Right lobe of liver (tissue), 6 donors: ENCODE results near the gene LIN52. TPM values are rescaled to one million over a fixed set of nuclear protein-coding genes. Genes with fewer than 3 reads are reported as not detected.

Source experiments
- ATAC-seq, 4 donors: fragments of 200-7000 bp; cut with Tn5 transposase; one replicate each; pipeline ENCODE4 v1.9.1; 2020; ENCODE audit warnings: mild to moderate bottlenecking in 4 of 4, moderate library complexity in 4 of 4
- DNase-seq, 3 donors: peaks; one replicate each; pipeline ENCODE4 v3.0.0-alpha.2; 2020
- H3K27ac ChIP-seq, 3 donors: fragments of 200-600 bp; one replicate each; pipeline ENCODE4 v1.8.0; 2022
- H3K27me3 ChIP-seq, 2 donors: fragments of 200-600 bp; one replicate each; pipeline ENCODE4 v1.8.0; 2022
- H3K36me3 ChIP-seq, 4 donors: fragments of 200-600 bp; sonication (generic) in 1 of 4; one replicate each; pipeline versions ENCODE4 v1.5.1 to v1.8.0; 2017 to 2022; ENCODE audit warnings: control low read depth in 1 of 4
- H3K4me1 ChIP-seq, 4 donors: fragments of 200-600 bp; sonication (generic) in 1 of 4; one replicate each; pipeline versions ENCODE4 v1.5.1 to v1.8.0; 2017 to 2022; ENCODE audit warnings: control low read depth in 1 of 4
- H3K4me3 ChIP-seq, 3 donors: fragments of 200-600 bp; one replicate each; pipeline ENCODE4 v1.8.0; 2022
- H3K9me3 ChIP-seq, 4 donors: fragments of 200-600 bp; sonication (generic) in 1 of 4; one replicate each; pipeline versions ENCODE4 v1.5.1 to v1.8.0; 2017 to 2022; ENCODE audit warnings: control low read depth in 1 of 4
- POLR2A ChIP-seq: fragments of 450-650 bp; IDR thresholded peaks from one replicate; pipeline ENCODE4 v1.6.1; 2017; ENCODE audit warnings: antibody characterized with exemption, mild to moderate bottlenecking
- WGBS: methylation state at CpG from one replicate; pipeline ENCODE4 v1.1.6; 2018; ENCODE audit warnings: low coverage, low lambda C conversion rate; ENCODE audit not compliant: insufficient coverage; ENCODE audit errors: missing lambda C conversion rate; 5-methylcytosine and 5-hydroxymethylcytosine counted together
- intact Hi-C, 2 donors: fragments of 100-400 bp; cut with DNase I; formaldehyde crosslinking; loops; one replicate each; pipeline versions ENCODE4 v1.11.2 to v1.14.1; 2022
- total RNA-seq, 6 experiments: library from RNA; depleted of rRNA in 2 of 6; stranded (reverse); fragments of >200 nt in 2 of 6; fragmentation: NEBNext Ultra II Directional in 3 of 6; extraction: Animal tissue kit (Norgen Biotek cat#: 25700) in 3 of 6; gene quantifications; one replicate each; pipeline versions ENCODE4 v1.1.0 to v1.2.4, GENCODE V29; 2016 to 2023
- TF ChIP-seq, protein P1 (sequence below), 4 donors: fragments of 200-600 bp in 3 of 4; fragments of 450-650 bp in 1 of 4; IDR thresholded peaks; one replicate each; pipeline versions ENCODE4 v1.5.1 to v1.8.0; 2016 to 2022; ENCODE audit warnings: antibody characterized with exemption in 4 of 4, mild to moderate bottlenecking in 2 of 4
- donor health status: DM: no; HTN: yes; CAD: no.
- donor health status: DM: no; HTN: no; CAD: no.
- donor health status: DM: no; HTN: no; CAD: no.
- donor health status: DM: no; HTN: yes; CAD: no.
- donor health status: DM: no; HTN: yes; CAD: no.

Gene LIN52
- total RNA-seq, 6 experiments from 2014 or later, result 2.3 to 59.5 (median 4.8) TPM

GRCh38 chr14:74141703-74142102, 56.9 kb downstream of the LIN52 start:
- H3K36me3 ChIP-seq, result no peaks in the 10 kb centered on the region
- H3K4me1 ChIP-seq, result peaks cover 0 to 51% (median 17%) of the 10 kb centered on the region in 4 donors
- intact Hi-C loops, result no loop called here
- H3K27me3 ChIP-seq, result no peaks in the 10 kb centered on the region
- H3K9me3 ChIP-seq, result no peaks in the 10 kb centered on the region
- no peak for TF ChIP-seq POLR2A
- TF ChIP-seq, protein P1, sequence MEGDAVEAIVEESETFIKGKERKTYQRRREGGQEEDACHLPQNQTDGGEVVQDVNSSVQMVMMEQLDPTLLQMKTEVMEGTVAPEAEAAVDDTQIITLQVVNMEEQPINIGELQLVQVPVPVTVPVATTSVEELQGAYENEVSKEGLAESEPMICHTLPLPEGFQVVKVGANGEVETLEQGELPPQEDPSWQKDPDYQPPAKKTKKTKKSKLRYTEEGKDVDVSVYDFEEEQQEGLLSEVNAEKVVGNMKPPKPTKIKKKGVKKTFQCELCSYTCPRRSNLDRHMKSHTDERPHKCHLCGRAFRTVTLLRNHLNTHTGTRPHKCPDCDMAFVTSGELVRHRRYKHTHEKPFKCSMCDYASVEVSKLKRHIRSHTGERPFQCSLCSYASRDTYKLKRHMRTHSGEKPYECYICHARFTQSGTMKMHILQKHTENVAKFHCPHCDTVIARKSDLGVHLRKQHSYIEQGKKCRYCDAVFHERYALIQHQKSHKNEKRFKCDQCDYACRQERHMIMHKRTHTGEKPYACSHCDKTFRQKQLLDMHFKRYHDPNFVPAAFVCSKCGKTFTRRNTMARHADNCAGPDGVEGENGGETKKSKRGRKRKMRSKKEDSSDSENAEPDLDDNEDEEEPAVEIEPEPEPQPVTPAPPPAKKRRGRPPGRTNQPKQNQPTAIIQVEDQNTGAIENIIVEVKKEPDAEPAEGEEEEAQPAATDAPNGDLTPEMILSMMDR (IDR thresholded peaks at IDR 0.05), result no peak
- H3K27ac ChIP-seq, result peak overlapping the region; percentile 29 to 91 (median 80)
- 25% methylated on average over 3 of the region's 3 CpGs for WGBS
- peak; percentile 54 to 74 (median 62) for ATAC-seq
- DNase-seq, result peak in 1 of 3 donors; percentile 53
- no peak overlapping the region for H3K4me3 ChIP-seq

DNA sequence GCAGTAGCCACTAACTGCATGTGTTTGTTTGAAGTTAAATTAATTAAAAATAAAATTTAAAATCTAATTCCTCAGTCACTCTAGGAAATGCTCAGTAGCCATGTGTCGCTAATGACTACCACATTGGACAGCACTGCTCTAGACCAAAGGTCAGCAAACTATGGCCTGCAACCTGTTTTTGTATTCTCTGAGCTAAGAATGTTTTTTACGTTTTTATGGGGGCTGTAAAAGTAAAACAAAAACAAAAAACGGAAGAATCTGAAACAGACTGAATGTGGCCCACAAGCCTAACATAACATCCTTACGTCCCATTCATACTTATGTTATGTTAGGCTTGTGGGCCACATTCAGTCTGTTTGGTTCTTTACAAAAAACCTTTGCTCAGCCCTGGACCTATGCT, 57.8 kb downstream of the LIN52 start:
- Histone ChIP-seq H3K27ac (peak overlapping the region; percentile 29 to 91 (median 80)), H3K36me3 (no peaks in the 10 kb centered on the region), H3K9me3 (no peaks in the 10 kb centered on the region), H3K4me1 (peaks cover 0 to 48% (median 17%) of the 10 kb centered on the region in 4 donors), H3K4me3 (no peak overlapping the region), H3K27me3 (no peaks in the 10 kb centered on the region)
- 25% methylated on average over 4 of the region's 4 CpGs for WGBS
- TF ChIP-seq POLR2A, result no peak
- TF ChIP-seq, protein P1 (IDR thresholded peaks at IDR 0.05), result no peak
- DNase-seq, result no peak
- intact Hi-C loops, result no loop called here
- peak; percentile 53 to 81 (median 70) for ATAC-seq

DNA sequence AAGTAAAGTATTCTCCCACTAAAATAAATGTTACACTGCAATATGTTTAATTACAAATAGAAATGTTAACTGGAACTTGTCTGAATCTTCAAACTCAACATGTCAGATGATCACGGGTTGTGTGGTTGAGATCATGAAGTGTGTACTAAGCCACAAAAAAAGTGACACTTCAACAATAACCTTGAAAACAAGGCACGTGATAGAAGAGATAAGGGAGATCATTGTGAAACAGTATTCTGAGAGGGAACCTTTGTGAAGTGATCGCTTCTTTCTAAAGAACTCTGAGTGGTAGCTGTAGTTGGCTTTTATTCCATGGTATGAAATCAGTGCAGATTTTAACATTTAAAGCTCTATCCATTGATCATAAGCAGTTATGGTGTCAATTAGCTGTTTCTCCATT, 60.0 kb downstream of the LIN52 start:
- Histone ChIP-seq H3K27me3 (no peaks in the 10 kb centered on the region), H3K4me1 (peaks cover 0 to 40% (median 17%) of the 10 kb centered on the region in 4 donors), H3K4me3 (no peak overlapping the region), H3K36me3 (no peaks in the 10 kb centered on the region), H3K9me3 (no peaks in the 10 kb centered on the region), H3K27ac (peak overlapping the region in 1 of 3 donors; percentile 91)
- intact Hi-C loops, result no loop called here
- 39% methylated on average over 3 of the region's 3 CpGs for WGBS
- ATAC-seq, result peak; percentile 7 to 38 (median 18)
- TF ChIP-seq, protein P1 (IDR thresholded peaks at IDR 0.05), result no peak
- TF ChIP-seq POLR2A, result no peak
- DNase-seq, result no peak

GRCh38 chr14:74147571-74147970, 62.8 kb downstream of the LIN52 start:
- Histone ChIP-seq H3K9me3 (no peaks in the 10 kb centered on the region), H3K4me3 (no peak overlapping the region), H3K27me3 (no peaks in the 10 kb centered on the region), H3K36me3 (no peaks in the 10 kb centered on the region), H3K4me1 (peaks cover 0 to 16% (median 4%) of the 10 kb centered on the region in 4 donors), H3K27ac (no peak overlapping the region)
- WGBS, result 83% methylated on average over 1 of the region's 1 CpG
- DNase-seq (no peak), ATAC-seq (no peak)
- TF ChIP-seq, protein P1 (IDR thresholded peaks at IDR 0.05), result no peak
- no peak for TF ChIP-seq POLR2A
- intact Hi-C loops, result no loop called here

GRCh38 chr14:74148705-74149104, 63.9 kb downstream of the LIN52 start:
- 100% methylated on average over 2 of the region's 2 CpGs for WGBS
- Histone ChIP-seq H3K27ac (no peak overlapping the region), H3K36me3 (no peaks in the 10 kb centered on the region), H3K9me3 (no peaks in the 10 kb centered on the region), H3K4me1 (peaks cover 0 to 5% (median 1%) of the 10 kb centered on the region in 4 donors), H3K27me3 (no peaks in the 10 kb centered on the region), H3K4me3 (no peak overlapping the region)
- no peak for ATAC-seq
- intact Hi-C loops, result no loop called here
- no peak for TF ChIP-seq POLR2A
- TF ChIP-seq, protein P1 (IDR thresholded peaks at IDR 0.05), result no peak
- no peak for DNase-seq
